HG03103 (cell line): ENCODE measurements around the gene KLHL30.

ENCODE experiments used
- ATAC-seq: cut with Tn5 transposase; IDR thresholded peaks from one replicate; pipeline ENCODE4 v1.9.1; 2021; ENCODE audit warnings: low read depth; ENCODE audit not compliant: unreplicated experiment

The KLHL30 gene

GRCh38 chr2:238138331-238139195 is at the start of gene KLHL30:
Gene KLHL30 (plus strand): TSS chr2:238138668. CDS start chr2:238140755, 2,087 bp downstream.
- no peak for ATAC-seq

GRCh38 chr2:238090887-238091286 is 47.6 kb upstream of the KLHL30 start:
- no peak for ATAC-seq

- ATAC-seq: no peak
Measured at GRCh38 chr2:238091436-238092060, 46.9 kb upstream of the KLHL30 start.

- no peak for ATAC-seq
Measured at GRCh38 chr2:238092486-238093035, 45.9 kb upstream of the KLHL30 start.

- ATAC-seq: no peak
Measured at GRCh38 chr2:238093181-238094140, 45.0 kb upstream of the KLHL30 start.

GRCh38 chr2:238094438-238095022 is 43.9 kb upstream of the KLHL30 start:
- ATAC-seq: no peak

- no peak for ATAC-seq
Measured at GRCh38 chr2:238095143-238095542, 43.3 kb upstream of the KLHL30 start.

- ATAC-seq: no peak
Measured at GRCh38 chr2:238096311-238097011, 42.0 kb upstream of the KLHL30 start.

- no peak for ATAC-seq
Measured at GRCh38 chr2:238097201-238097987, 41.1 kb upstream of the KLHL30 start.

- ATAC-seq: no peak
Measured at GRCh38 chr2:238097988-238098871, 40.2 kb upstream of the KLHL30 start.

- no peak for ATAC-seq
Measured at GRCh38 chr2:238098901-238099713, 39.4 kb upstream of the KLHL30 start.

GRCh38 chr2:238099714-238100048 is 38.8 kb upstream of the KLHL30 start:
- ATAC-seq: no peak

- no peak for ATAC-seq
Measured at GRCh38 chr2:238100049-238100820, 38.2 kb upstream of the KLHL30 start, which contains the start of gene ESPNL. Gene ESPNL (plus strand): TSS chr2:238100340. CDS start chr2:238100420, 80 bp downstream.

GRCh38 chr2:238100821-238101771 is 37.4 kb upstream of the KLHL30 start:
- no peak for ATAC-seq
